ENCODE results near the gene ERC2.

ERC2 gene

GRCh38 chr3:56365905-56366640 is 102.2 kb downstream of the ERC2 start:
- DNase-seq = no peak

GRCh38 chr3:56364665-56365064 is 103.6 kb downstream of the ERC2 start:
- DNase-seq = no peak

GRCh38 chr3:56363720-56364119 is 104.5 kb downstream of the ERC2 start:
- DNase-seq = no peak

DNA sequence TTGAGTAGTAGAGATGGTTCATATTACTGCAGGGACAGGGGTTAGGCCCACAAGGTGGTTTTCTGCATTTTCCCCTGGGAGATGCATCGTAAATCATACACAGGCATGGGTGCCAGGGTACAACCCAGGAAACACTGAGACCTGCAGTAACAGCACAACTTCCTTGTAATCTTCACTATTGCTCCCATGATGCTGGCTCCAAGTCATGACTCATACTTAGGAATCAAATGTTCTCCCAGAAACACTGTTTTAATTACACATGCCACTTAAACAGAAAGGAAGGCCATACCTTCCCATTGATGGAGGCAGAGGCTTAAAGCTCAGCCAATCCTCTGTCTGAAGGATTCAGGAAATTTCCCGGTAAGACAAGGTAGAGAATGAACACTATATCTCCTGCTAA is 106.5 kb downstream of the ERC2 start:
- peak; percentile 44 for DNase-seq

DNA sequence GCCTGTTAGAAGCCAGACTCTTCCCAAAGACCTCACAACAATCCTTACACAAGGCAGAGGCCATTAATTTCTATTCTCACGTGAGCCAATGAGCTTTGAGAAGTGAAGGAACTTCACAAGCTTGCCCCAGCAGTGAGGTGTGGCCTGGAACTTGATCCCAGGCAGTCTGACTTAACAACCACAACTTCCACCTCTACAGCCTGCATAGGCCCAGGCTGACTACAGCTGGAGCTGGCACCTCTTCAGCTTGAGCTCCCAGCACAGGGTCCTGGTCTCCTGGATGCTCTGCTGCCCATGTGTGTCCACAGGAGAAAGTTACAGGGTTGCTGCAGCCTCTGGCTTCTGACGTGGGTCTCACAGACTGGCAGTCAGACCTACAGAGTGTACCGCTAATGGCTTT is 111.0 kb downstream of the ERC2 start:
- no peak for DNase-seq

- DNase-seq = no peak
Observed at GRCh38 chr3:56356808-56357207, 111.5 kb downstream of the ERC2 start.

DNA sequence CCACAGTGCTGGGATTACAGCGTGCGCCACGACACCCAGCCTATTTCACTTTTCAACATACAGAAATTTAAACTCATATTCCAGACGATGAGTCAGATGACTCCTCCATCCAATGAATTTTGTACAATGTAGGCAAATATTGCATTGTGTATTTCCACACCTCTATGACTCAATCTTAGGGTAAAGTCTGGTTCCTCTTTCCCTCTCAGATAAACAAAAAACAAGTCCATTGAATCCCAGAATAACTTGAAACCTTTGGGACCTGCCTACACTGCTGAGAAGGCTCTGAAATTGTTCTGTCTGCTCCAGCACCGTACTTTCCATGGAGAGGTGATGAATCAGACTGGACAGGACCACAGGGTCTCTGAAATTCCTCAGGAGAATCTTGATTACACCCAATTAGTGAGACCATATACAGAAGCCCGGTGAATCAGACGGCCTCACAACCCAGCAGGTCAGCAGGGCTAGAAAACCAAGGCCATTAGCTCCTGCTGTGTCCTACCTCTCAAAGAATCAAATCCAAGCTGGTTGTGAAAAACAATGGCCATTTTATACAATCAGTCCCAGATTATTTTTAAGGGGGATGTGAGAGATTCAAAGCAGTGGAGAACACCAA is 112.6 kb downstream of the ERC2 start:
- no peak for DNase-seq

GRCh38 chr3:56351537-56351936 is 116.7 kb downstream of the ERC2 start:
- DNase-seq = no peak

DNA sequence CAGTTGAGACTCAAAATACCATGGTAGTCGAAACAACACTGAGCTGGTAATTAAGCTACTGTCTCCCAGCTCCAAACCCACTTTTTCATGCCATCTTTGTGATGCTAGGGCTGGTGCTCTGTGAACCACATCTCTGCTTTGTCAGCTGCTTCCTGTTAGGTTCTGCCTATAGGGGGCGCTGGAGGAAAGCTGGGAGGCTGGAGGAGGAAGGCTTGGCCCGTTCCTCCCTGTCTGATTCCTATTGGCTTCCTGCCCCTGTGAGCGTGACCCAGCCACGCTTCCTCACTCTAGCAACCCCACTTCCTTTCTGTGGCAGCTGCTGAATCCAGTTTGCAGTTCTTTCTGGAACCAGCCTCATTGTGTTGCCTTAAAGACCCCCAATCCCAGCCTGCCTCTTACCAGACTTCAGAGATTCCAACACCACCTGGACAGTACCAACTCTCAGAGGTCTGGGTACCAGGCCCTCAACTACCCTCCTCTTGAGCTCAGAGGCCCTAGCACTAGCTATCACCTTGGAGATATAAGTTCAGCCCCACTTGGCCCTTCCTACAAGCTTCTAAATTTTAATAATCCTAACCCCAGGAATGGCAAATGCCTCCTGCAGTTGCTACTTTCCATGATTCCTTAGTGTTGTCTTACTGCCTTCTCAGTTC is 120.9 kb downstream of the ERC2 start:
- peak; percentile 73 for DNase-seq

- no peak for DNase-seq
Observed at GRCh38 chr3:56342475-56342874, 125.8 kb downstream of the ERC2 start.

DNA sequence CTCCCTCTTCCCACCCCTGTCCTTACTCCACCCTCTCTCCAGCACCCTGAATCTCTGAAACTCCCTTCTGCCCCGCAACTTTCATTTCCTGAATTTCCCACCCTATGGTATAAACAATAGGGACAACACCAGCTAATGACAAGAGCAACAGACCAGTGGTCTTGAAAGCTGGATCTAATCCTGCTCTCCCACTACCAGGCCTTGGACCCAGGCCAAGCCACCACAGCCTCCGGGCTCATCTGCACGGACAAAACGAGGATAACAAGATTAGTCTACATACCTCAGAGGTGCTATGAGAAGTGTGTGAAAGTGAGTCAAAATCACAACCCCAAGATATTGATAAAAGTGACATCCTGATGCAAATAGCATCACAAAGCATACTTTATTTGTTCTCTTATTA is 128.6 kb downstream of the ERC2 start:
- peak; percentile 11 for DNase-seq

GRCh38 chr3:56339244-56339643 is 129.0 kb downstream of the ERC2 start:
- DNase-seq = no peak

DNA sequence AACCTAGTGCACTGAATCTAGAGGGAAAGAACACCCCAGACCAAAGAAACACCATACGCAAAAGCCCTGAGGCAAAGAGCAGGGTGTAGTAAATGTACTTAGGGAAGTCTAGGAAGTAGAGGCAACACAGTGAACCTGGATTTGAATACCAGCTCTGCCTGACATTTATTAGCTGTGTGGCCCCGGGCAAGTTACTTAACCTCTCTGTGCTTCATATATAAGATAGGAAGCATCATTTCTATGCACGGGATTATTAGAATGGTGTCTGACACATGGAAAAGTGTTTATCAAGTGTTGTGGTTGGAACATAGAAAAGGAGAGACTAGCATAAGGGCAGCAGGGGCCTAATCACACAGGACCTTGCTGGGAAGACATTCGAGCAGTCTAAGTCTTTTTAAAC is 132.2 kb downstream of the ERC2 start:
- DNase-seq = no peak

GRCh38 chr3:56324473-56324872 is 143.8 kb downstream of the ERC2 start:
- no peak for DNase-seq

GRCh38 chr3:56323986-56324420 is 144.3 kb downstream of the ERC2 start:
- DNase-seq = no peak

DNA sequence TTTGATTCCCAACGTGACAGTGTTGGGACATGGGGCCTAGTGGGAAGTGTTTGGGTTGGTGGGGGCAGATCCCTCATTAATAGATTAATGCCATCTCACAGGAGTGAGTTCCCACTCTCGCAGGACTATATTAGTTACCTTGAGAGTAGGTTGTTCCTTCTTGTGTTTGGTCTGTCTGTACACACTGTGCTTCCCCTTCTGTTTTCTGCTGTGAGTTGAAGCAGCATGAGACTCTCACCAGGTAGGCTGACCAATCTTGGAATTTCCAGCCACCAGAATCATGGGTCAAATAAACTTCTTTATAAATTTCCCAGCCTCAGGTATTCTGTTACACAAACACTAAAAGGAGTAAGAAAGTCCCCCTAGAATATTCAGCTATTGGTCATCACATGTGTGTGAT is 145.4 kb downstream of the ERC2 start:
- DNase-seq = no peak

- no peak for DNase-seq
Observed at GRCh38 chr3:56321892-56322291, 146.4 kb downstream of the ERC2 start.

DNA sequence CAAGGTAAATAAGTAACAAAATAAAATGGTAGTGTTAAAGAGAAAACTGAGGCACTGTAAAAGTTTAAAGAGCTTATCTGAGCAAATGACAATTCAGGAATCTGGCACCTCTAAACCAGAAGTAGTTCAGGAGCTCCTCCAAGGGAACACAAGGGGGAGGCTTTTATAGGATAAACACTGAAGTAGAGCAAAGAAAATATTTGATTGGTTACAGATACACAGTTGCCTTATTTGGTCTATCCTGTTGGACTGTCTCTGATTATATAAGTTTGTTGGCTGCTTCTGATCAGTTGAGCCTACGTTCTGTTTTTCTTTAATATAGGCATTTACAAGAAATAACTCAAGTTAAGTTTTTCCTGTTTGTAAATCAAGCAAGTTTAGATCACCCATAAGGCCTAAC is 146.9 kb downstream of the ERC2 start:
- DNase-seq = no peak

GRCh38 chr3:56320883-56321282 is 147.4 kb downstream of the ERC2 start:
- DNase-seq = no peak

DNA sequence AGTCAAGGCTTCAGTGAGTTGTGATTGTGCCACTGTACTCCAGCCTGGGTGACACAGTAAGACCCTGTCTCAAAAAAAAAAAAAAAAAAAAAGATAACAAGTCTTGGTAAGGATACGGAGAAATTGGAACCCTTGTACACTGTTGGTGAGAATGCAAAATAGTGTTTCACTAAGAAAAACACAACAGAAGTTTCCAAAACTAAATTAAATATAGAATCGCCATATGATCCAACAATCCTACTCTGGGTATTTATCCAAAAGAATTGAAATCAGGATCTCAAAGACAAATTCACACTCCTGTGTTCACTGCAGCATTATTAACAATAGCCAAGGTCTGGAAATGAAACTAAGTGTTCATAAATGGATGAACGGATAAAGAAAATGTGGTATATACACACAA is 149.4 kb downstream of the ERC2 start:
- DNase-seq = no peak

DNA sequence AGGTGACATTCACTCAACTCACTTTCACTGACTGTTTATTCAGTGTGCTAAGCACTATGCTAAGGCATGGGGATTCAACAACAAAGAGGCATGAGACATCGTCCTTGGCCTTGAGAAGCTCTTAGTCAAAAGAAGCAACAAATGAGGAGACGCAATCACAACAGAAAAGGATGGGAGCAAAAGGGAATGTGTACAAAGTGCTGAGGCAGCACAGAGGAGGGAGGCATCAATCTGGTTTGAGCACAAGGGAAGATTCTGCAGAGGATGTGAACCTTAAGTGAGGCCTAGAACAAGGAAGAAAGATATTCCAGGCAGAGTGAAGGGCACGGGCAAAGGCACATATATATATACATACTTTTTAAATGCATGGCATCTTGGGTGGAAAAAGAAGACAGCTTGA is 151.3 kb downstream of the ERC2 start:
- no peak for DNase-seq

GRCh38 chr3:56314842-56315241 is 153.4 kb downstream of the ERC2 start:
- DNase-seq = no peak

DNA sequence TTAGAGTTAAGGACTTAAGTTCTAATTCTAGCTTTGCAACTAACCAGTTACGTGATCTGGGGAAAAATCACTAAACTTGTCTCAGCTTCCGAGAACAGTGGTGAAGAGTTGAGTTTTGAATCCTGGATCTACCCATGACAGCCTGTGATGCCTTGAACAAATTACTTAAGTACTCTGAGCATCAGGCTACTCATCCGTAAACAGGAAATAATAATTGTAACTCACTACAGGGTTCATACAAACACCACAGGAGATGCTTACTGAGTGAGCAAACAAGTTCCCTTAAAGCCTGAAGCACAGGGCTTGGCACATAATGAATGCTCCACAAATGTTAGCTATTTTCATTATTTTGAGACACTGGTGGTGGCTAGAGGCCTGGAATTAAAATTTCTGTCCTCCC is 158.8 kb downstream of the ERC2 start:
- DNase-seq = peak; percentile 46

DNA sequence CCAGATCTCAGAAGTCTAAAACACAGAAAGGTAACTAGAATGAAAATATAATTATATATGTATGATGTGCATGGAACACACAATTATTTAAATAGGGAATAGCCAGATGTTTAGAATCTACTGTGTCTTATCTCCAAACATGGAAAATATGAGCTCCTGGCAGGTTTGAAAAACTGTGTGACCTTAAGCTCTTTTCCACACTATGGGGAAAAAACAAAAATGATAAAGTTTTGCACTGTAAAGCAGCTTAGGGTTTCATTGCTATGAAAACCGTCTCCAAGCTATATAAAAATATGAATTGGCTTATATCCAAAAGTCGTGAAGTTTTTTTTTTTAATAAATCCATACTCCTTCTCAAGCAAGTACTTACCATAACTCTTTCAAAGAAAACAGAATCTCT is 159.8 kb downstream of the ERC2 start:
- DNase-seq = no peak
